ELR (cell line): Measurements from ENCODE around the gene KRTAP4-1.
A peak's percentile ranks its signal among the peaks of the same experiment; 100 is the strongest.
"Not testable (repeated sequence)": the region's sequence is repeated elsewhere in the genome, so short reads cannot be mapped to it uniquely, and the experiment has no call there.

ENCODE experiments used
- DNase-seq: peaks from one replicate; pipeline ENCODE4 v3.0.0-alpha.2; 2015; ENCODE audit warnings: low read depth

Gene KRTAP4-1

DNA sequence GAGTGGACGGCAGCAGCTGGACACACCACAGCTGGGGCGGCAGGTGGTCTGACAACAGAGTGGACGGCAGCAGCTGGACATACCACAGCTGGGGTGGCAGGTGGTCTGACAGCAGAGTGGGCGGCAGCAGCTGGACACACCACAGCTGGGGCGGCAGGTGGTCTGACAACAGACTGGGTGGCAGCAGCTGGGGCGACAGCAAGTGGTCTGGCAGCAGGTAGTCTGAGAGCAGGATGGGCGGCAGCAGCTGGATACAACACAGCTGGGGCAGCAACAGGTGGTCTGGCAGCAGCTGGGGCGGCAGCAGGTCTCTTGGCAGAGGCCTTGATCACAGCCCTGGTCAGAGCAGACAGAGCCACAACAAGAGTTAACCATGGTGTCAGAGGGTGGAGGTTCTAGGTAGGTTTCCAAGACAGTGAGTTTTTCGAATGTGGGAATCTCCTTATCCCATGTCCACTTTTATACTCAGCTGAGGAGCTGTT is at the start of gene KRTAP4-1:
KRTAP4-1 (minus strand) TSS at position 432 of the 482 bp plus-strand sequence; CDS start at position 375, 57 bp downstream.
- DNase-seq = no peak

GRCh38 chr17:41232399-41233105 is 47.8 kb upstream of the KRTAP4-1 start, which contains the start of gene KRTAP9-3:
Gene KRTAP9-3 (plus strand): TSS chr17:41232449. CDS start chr17:41232502, 53 bp downstream.
- DNase-seq = not testable (repeated sequence)

DNA sequence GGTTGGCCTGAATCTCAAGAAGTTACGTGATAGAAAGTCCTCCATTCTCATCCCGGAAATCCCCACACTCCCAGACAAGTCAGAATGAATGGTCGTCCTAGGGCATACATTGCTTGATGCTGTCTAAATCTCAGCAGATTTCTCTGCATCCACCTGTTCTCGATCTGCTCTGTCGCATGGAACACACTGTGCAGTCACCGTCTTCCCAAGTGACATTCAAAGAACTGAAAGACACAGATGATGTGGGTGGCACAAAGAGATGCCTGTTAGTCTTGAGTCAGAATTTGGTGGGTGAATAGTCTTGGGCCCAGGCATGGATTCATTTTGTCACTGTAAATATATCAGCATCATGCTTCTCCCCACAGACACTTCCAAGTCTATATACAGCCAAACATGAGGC is 47.0 kb upstream of the KRTAP4-1 start:
- no peak for DNase-seq

GRCh38 chr17:41230094-41230493 is 45.4 kb upstream of the KRTAP4-1 start:
- no peak for DNase-seq

DNA sequence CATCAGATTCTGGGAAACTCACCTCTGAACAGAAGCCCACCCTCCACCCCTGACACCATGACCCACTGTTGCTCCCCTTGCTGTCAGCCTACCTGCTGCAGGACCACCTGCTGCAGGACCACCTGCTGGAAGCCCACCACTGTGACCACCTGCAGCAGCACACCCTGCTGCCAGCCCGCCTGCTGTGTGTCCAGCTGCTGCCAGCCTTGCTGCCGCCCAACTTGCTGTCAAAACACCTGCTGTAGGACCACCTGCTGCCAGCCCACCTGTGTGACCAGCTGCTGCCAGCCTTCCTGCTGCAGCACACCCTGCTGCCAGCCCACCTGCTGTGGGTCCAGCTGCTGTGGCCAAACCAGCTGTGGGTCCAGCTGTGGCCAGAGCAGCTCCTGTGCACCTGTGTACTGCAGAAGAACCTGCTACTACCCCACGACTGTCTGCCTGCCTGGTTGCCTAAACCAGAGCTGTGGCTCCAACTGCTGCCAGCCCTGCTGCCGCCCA is 41.9 kb upstream of the KRTAP4-1 start, which contains the start of gene KRTAP9-2:
KRTAP9-2 (plus strand) TSS at position 51 of the 498 bp plus-strand sequence; CDS start at position 58, 7 bp downstream.
- not testable (repeated sequence) for DNase-seq

DNA sequence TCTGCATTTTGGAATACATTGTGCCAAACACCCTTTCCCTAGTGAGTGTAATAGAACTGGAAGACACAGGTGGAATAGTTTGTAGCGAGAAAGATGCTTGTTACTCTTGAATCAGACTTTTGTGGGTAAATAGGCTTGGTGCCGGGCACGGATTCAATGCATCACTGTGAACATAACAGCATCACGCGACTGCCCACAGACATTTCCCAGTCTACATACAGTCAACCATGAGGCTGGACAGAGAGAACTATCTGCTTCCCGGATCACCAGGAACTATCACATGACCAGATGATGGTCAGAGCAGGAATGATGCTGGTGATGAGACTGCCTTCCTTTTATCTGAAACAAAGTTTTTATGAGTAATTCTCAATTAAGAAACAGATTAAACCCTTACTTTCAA is 41.3 kb upstream of the KRTAP4-1 start:
- no peak for DNase-seq

DNA sequence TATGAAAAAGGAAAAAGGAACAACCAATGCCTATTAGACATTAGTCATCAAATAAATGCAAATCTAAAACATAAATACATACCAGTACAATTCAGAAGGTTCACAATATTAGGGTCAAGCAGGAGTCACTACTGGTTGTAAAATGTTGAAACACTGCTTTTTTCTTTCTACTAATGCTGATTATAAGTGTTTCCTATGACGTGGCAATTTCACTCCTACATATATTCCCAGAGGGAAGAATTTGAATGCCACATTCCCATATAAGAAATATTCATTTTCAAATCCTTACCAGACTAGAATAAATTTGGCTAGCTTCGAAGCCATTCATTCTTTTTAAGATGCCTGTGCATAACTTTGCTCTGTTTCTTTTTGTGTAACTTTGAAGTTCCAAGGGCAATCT is 39.1 kb upstream of the KRTAP4-1 start:
- no peak for DNase-seq

DNA sequence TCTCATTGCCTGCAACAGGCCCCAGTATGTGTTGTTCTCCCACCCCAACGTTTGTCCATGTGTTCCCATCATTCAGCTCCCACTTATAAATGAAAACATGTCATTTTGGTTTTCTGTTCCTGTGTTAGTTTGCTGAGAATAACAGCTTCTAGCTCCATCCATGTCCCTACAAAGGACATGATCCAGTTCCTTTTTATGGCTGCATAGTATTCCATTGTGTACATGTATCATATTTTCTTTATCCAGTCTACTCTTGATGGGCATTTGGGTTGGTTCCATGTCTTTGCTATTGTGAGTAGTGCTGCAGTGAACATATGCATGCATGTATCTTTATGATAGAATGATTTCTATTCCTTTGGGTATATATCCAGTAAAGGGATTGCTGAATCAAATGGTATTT is 31.0 kb upstream of the KRTAP4-1 start:
- DNase-seq = no peak

- no peak for DNase-seq
These were observed 27.9 kb upstream of the KRTAP4-1 start for GRCh38 chr17:41212524-41213169.

DNA sequence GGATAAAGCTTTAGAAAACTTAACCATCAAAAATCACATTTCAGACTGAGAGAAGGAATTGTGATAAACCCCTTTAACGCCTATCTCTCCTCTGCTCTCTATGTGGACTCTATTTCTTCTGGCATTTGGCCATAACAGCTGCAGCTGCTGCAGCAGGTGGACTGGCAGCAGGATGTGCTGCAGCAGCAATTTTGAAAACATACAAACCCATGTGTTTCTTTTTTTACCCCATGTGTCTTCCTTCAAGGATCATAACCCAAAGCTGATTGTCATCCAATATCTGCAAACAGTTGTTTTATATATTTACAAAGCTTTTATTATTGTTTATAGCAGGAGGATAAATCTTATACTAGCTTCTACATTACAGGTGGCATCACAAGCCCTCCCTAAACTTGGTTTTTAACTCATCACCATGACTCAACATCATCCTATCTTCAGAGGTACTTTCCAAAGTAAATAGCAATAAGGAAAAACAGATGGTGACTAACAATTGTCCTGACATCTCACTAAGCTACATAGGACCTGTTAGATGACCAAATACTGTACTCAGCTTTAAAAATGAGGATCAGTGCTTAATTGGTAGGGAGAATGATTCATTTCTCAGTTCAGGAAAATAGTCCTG is 27.2 kb upstream of the KRTAP4-1 start:
- peak; percentile 58 for DNase-seq

DNA sequence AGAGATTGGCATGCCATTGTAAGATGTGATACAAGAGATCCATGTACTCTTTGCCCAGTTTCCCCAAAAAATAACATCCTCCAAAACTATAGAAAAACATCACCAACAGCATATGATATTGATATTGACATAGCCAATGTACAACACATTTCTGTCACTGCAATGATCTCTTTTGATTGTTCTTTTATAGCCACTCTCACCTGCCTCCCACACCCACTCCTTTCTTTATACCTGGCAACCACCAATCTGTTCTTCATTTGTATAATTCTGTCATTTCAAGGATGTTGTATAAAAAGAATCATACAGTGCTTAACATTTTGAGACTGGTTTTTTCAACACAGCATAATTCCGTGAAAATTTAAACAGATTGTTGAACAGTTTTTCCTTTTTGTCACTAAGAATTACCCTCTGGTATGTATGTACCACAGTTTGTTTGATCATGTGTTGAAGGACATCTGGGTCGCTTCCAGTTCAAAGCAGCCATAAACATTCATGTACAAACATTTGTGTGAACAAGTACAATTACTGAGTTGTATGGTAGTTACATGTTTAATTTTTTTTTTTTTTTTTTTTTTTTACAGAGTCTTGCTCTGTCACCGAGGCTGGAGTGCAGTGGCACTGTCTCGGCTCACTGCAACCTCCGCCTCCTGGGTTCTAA is 14.8 kb upstream of the KRTAP4-1 start:
- no peak for DNase-seq

DNA sequence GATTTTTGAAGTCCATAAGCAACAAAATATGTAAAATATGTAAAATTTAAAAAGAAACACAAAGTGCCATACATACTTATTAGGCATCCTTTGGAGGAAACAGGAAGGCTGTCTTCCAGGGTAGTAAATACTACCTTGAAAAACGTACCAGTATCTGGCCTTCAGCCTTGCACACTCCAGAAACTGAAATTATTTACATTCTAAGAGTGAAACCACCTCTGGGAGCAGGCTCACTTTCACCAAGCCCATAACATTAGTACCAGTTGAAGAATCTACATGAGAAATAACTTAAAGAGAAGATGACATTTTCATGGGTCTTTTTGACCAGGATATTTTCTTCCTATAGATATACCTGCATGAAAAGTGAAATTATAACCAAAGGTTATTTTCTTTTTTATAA is 11.4 kb upstream of the KRTAP4-1 start:
- DNase-seq = no peak

GRCh38 chr17:41190328-41190727 is 5.6 kb upstream of the KRTAP4-1 start:
- DNase-seq = no peak

- DNase-seq = not testable (repeated sequence)
These were observed 5.2 kb upstream of the KRTAP4-1 start, which contains the start of gene KRTAP9-1 for GRCh38 chr17:41189837-41190318. Gene KRTAP9-1 (plus strand): TSS chr17:41189887. CDS start chr17:41189887, 0 bp downstream.

- no peak for DNase-seq
These were observed 2.2 kb upstream of the KRTAP4-1 start for GRCh38 chr17:41186872-41187271.

- DNase-seq = peak; percentile 3
These were observed 290 bp upstream of the KRTAP4-1 start for GRCh38 chr17:41185001-41185400.

GRCh38 chr17:41178843-41179616 is 5.7 kb downstream of the KRTAP4-1 start:
- peak; percentile 36 for DNase-seq

DNA sequence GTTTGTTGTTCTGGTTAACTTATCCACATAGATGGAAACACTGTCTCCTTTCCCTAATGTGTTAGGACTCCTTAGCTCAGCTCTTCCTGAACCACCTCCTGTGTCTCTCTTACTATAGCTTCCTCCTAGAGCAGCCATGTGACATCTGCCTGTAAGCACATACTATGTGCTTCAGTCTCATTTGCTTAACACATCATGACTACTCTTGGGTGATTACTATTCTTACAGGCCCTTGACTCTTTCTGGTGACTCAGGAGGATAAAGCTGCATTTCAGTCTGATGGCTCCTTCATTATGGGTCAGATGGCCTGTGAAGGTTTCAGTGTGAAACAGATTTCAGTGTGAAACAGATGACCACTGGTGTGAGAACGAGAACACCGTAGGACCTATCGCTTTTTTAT is 6.4 kb downstream of the KRTAP4-1 start:
- peak; percentile 86 for DNase-seq

- DNase-seq = no peak
These were observed 6.9 kb downstream of the KRTAP4-1 start, which contains the start of gene KRTAP4-2 for GRCh38 chr17:41177727-41178271. Gene KRTAP4-2 (minus strand): TSS chr17:41178221. CDS start chr17:41178164, 57 bp downstream.

- DNase-seq = no peak
These were observed 7.8 kb downstream of the KRTAP4-1 start for GRCh38 chr17:41176744-41177387.
